ENCODE results near the gene SCN1A.
"Not testable (repeated sequence)": the region's sequence is repeated elsewhere in the genome, so short reads cannot be mapped to it uniquely, and the experiment has no call there.

SCN1A gene

DNA sequence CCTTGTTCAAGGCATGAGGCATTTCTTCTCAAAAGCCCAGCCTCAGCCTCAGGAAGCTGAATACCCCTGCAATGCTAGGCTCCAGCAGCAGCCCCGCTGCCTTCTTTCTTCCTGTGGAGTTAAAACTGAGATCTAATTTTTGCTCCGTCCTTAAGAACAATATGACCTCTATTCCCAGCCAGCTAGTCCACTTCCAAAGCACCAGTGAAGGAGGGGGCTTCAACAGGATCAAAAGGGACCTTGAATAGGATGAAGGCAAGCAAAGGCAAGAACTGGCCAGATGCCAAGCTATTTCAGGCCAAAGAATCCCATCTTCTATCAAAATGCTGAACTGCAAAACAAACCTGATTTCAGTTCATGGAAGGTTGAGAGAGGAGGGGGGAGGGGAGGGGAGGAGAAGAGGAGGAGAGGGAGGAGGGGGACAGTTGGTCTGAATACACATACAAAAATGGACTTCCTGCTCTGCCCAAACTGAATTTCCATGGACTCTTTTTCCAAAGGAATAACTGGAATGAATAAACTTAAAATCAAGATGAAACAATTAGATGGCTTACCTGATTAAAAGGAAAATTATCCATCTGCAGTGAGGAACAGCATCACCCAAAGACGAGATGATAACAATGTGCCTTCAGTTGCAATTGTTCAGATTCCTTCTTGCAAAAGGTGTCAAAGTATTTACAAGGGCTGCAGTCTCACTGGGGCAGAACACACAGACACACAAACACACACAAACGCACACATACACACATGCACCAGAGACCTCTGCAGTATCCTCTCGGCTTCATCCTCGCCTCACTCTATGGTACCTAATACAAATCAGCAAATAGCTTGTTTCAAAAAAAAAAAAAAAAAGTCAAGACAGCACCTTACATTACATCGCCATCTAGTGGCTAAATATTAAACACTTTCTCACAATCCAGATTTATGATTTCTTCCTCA, at the start of gene SCN1A:
Gene SCN1A, minus strand, starts transcription at position 804 of the 939 bp plus-strand sequence. CDS start 54,399 bp downstream, outside the sequence.
- no peak for DNase-seq (ENCODE audit: extremely low read depth in 1 of 2, low read depth in 1 of 2)

DNA sequence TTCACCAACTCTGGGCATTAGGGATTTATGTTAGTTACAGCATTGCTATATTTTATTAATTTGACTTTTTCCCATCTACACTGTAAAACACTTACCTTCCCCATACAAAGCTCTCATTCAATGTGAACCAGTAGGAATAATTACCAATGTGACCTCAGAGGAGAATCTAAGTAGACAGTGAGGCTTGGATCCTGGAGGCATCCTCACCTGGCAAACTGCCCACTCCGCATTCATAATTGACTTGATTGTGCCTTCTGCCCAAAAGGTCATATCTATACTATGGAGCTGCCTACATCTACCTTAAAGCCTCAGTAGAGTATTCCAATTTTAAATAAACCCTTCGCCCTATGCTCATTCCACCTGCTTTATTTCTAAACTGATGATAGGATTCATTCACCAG, 45.4 kb upstream of the SCN1A start:
- DNase-seq (ENCODE audit: extremely low read depth in 1 of 2, low read depth in 1 of 2), result no peak

DNA sequence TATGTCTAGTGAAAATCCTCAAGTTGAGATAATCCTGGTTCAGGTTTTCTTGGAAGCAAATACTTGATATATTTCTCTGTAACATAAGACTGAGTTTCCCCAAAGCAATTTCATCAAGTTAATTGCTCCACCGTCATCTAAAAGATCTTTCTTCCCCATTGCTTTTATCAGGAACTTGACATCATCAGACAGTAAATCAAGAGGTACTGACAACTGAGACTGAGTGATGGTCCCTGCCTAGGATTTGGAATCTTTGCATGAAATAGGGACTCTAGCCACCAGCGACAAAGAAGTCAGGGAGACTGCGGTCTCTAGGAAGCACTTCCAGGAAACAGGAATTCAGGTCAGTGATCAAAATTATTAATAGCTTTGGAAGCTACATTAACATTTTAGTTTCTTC, 43.4 kb upstream of the SCN1A start:
- DNase-seq (ENCODE audit: extremely low read depth in 1 of 2, low read depth in 1 of 2), result no peak

DNA sequence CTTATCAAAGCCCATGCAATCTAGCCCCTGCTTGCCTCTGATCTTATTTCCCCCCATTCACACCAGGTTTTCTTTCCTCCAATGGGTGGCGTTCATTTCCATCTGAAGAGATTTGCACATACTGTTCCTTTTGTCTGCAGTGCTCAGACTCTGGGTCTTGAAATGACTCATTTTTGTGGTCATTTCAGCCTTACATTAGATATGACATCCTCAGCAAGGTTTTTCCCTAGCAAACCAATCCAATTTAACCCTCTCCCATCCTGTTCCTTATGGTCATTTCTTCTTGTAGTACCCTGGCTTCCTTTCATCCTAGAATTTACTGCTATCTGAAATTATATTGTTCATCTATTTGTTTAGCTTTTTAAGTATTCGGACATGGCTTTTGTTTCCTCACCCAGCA, 42.5 kb upstream of the SCN1A start:
- DNase-seq (ENCODE audit: extremely low read depth in 1 of 2, low read depth in 1 of 2), result no peak

DNA sequence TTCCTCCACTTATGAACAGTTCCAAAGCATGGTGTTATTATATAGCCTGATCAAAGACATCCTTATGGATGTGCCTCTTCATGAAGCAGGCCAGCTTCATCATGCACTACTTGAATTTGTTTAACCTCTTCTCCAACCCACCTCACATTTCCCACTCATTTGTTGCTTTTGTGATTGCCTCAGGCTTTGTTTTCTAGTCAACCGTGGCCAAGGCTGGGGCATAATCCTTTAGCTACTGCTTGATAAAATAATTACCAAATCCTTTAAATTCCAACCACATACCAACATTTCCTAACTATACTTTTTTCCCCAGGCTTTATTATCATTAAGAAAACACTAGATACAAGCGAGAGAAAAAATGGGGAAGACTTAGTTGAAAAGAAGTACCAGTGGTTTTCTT, 39.6 kb upstream of the SCN1A start:
- no peak for DNase-seq (ENCODE audit: extremely low read depth in 1 of 2, low read depth in 1 of 2)

DNA sequence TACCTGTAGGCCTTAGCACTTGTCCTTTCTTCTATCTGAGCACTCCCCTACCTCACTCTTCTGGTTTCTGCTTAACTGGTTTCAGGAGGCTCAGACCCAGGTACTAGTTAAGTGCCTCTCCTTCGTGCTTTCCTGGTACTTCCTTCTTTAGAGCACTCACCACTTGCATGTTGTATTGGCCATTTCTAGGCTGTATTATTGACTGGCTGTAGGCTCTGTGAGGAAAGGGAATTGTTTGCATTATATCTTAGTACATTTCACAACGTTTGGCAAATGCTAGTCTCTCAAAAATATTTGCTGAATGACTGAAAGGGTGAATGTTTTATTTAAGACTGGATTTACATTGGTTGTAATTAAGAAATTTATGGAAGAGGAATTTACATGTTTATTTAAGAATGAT, 36.0 kb upstream of the SCN1A start:
- DNase-seq (ENCODE audit: extremely low read depth in 1 of 2, low read depth in 1 of 2), result no peak

DNA sequence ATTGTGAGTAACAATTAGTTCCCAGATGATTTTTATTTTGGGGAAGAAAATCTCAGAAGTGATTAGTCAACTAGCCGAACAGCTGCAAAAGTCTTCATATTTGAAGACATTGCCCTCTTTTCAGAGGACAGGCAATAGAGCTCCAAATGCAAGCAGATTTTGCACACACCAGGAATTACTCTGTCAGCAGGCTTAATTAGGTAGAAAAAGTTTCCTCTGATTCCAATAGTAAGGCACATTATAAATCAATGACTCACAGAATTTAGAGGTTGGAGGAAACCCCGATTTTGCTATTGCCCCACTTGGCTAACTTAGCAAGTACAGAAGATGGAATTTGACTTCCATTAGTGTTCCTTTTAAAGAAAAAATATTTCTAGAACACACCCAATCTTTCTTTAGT, 30.7 kb upstream of the SCN1A start:
- no peak for DNase-seq (ENCODE audit: extremely low read depth in 1 of 2, low read depth in 1 of 2)

DNA sequence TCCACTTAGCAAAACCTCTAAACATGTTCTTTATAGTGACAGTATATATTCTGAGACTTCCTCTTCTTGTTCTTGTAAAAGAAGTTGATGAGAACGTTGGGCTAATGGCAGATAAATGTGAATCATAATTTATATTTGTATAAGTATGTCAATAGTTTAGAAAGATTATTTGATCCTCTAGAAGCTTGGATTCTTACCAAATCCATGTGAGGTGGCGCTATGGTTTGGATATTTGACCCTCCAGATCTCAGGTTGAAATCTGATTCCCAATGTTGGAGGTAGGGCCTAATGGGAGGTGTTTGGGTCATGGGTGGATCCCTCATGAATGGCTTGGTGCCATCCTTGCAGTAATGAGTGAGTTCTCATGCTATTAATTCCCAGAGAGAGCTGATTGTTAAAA, 29.8 kb upstream of the SCN1A start:
- no peak for DNase-seq (ENCODE audit: extremely low read depth in 1 of 2, low read depth in 1 of 2)

DNA sequence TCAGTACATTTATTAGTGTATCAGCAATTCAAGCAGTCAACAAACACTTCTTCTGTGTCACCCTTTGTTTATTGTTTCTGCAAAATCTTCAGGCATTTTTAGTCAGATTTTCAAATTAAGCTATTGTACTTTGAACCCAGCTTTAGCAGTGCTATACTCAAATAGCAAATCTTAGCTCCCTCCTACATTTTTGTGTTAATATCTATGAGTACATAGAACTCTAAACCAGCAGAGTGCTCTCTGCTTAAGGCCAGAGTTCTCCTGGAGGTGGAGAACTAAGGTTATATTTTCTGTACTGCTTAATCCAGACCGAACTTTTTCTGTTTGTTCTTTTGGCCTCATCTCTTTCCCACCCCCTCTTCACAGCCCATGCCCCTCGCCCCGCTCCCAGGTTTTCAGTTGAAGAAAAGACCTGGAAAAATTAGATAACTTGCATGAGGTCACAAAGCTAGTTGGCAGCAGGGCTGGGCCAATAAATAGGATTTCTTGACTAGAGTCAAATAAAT, 29.2 kb upstream of the SCN1A start:
- no peak for DNase-seq (ENCODE audit: extremely low read depth in 1 of 2, low read depth in 1 of 2)

DNA sequence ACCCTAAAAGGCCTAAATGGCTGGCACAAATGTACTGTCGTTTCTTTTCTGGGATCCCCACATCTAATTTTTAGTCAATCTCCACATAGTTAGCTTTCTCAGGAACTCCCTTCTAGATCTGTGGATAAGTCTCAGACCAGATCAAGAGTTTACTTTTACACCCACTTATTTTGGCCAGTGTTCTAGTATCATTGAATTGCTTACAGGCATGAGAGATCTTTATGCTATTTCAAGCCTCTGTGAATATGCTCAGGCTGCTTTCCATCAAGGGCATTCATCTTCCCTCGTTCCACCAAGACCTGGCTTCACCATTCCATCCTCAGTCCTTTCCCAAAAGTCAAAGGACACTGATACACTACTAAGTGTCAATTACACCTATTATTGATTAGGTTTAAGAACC, 27.8 kb upstream of the SCN1A start:
- no peak for DNase-seq (ENCODE audit: extremely low read depth in 1 of 2, low read depth in 1 of 2)

DNA sequence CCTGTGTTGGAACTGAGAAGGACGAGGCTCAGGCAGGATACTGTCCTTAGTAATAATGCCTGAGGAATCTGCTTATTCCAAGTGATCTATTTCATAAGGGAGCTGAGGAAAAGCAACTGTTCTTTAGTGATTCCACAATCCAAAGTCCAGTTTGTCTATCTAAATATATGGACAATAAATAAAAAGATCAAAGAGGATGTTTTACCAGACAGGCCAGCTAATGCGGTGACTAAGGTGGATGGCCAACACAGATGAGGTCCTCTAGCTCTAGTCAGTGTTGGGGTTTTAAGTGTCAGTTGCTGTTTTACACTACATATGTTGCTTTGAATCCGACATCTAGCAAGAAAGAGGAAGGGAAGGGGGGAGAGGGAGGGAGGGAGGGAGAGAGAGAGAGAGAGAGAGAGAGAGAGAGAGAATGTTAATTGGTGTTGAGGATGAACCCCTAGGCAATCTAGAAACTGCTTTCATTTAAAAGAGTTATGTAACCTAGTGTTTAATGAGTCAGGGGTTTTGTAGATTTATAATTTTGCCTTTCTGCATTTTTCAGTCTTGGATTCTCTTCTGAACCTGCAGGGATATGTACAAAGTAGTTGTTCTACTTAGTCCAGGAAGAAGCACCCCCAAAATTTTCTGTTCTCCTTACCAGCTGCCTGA, 27.0 kb upstream of the SCN1A start:
- DNase-seq (ENCODE audit: extremely low read depth in 1 of 2, low read depth in 1 of 2), result no peak

DNA sequence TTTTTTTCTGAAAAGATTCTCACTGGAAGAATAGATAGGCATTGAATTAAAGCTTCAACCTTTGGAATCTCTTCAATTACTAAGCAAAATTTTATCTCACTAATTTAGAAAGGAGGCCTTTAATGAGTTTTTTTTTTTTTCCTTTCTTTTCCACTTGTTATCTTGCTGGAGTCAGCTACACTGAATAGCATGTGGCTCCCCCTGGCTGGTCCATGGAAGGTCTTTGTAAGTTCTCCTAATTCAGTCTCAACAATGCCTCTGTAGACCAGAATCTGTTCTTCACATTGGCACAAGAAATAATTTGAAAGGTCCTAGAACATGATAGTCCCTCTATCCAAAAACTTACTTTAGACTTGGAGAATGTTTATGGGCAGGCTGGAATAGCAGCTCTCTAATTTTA, 24.2 kb upstream of the SCN1A start:
- DNase-seq (ENCODE audit: extremely low read depth in 1 of 2, low read depth in 1 of 2), result no peak

DNA sequence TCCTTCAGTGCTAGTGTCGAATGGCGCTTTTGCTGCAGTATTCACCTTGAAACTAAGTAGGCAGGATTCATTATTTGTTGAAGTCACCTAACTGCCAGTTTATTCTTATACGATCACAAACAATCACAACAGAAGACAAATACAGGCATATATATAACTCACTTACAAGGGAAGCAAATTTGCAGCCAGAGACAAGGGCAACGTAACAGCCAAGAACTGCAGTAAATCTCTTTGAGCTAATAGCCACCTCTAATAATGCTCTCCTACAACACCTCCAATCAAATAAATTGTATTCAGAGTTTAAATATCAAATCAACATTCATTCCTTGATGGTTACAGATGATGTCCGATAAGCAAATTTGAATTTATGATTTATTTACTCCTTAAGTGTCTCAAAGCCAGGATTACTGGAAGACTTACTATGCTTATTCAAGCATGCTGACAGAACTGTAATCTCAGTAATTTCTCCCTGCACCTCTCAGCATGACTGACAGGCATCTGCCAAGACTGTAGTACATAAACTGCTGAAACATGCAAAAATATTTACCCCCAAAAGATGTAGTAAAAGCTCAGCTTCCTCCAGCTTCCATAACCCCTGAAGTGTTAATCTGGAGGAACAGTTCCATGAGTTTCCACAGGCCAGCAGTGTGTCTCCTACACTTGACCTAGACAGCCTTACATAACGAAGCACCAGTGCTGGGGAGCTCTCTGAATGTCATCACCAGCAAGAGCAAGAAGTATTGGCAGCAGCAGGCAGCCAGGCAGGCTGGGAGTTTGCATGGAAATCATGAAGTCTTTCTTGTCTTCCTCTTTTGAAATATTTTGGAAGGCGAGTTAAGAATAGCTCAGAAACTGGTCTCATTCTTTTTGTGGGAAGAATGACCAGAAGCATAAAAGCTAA, 20.9 kb upstream of the SCN1A start:
- no peak for DNase-seq (ENCODE audit: extremely low read depth in 1 of 2, low read depth in 1 of 2)

DNA sequence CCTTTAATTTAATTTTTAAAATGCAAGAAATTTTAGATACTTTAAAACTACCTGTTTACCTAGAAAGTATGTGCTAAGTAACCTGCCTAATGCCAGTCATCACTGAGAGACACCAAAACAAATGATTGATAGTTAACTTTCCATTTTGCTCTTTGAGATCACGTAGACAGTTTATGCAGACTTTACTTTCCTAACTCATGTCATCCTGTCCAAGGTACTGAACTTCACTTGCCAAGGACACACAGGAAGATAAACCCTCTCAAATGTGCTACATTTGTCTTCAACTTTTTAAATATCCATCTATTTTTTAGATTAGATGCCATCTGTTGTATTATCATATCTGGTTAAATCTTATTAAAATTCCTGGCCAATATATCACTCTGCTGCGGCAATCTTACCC, 20.1 kb upstream of the SCN1A start:
- DNase-seq (ENCODE audit: extremely low read depth in 1 of 2, low read depth in 1 of 2), result no peak

DNA sequence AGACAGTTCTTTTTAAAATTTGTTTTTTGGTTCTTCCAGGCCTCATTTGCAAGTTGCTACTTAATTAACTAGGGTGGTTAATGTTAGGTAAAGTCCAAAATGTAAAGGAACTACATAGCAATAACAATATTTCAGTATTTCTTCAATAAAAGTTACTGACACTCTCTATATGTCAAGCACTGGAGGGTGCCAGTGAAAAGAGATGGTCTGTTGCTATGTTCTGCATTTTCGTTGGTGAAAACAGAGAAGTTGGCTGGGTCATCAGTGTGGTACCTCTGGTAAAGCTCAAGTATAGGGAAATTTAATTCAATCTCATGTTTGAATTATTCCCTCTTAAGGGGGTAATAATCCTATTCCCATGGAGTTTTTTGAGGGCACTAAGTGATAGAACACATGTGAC, 16.3 kb upstream of the SCN1A start:
- DNase-seq (ENCODE audit: extremely low read depth in 1 of 2, low read depth in 1 of 2), result no peak

DNA sequence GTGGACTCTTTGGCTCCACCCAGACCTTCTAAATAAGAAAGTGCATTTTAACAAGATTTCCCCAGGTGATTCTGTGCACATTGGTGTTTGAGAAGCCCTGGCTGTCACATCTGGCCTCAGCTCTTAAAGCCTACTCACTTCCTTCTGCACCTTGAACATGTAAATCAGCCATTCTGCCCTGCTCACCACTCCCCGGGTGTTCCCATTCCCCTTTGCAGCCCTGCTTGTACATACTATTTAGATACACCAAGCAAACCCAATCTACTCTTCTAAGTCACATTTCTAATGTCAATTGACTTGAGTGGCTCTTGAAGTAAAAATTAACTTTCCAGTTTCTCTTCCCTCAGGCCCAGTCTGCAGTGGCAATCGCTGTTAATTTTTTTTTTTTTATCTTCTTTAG, 13.1 kb upstream of the SCN1A start:
- DNase-seq (ENCODE audit: extremely low read depth in 1 of 2, low read depth in 1 of 2), result no peak

DNA sequence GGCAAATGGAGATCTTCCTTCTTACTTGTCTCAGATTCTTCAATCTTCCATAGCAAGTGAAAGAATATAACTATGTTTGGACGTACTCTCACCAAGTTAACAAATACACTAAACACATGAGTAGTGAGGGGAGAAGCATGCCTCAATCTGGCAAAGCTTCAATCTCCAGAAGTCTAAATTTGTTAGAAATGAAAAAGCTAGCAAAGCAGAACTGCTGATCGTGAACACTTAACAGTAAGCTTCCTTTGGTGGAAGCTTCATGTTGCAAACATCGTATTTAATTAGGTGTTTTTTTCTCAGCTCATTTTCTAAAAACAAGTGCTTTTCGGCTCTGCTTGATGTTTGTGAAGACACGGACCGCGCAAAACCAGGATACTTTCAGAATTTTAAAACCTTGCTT, 12.7 kb upstream of the SCN1A start:
- no peak for DNase-seq (ENCODE audit: extremely low read depth in 1 of 2, low read depth in 1 of 2)

DNA sequence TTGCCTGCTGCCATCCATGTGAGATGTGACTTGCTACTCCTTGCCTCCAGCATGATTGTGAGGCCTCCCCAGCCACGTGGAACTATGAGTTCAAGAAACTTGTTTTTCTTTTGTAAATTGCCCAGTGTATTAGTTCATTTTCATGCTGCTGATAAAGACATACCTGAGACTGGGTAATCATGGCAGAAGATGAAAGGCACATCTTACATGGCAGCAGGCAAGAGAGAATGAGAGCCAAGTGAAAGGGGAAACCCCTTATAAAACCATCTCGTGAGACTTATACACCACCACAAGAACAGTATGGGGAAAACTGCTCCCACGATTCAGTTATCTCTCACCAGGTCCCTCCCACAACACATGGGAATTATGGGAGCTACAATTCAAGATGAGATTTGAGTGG, 11.7 kb upstream of the SCN1A start:
- DNase-seq (ENCODE audit: extremely low read depth in 1 of 2, low read depth in 1 of 2), result not testable (repeated sequence)

DNA sequence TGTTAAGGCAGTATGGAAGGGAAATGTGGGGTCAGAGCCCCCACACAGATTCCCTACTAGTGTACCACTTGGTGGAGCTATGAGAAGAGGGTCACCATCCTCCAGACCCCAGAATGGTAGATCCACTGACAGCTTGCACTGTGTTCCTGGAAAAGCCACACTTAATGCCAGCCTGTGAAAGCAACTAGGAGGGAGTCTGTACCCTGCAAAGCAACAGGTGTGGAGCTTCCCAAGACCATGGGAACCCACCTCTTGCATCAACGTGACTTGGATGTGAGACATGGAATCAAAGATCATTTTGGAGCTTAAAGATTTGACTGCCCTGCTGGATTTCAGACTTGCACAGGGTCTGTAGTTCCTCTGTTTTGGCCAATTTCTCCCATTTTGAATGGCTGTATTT, 10.8 kb upstream of the SCN1A start:
- no peak for DNase-seq (ENCODE audit: extremely low read depth in 1 of 2, low read depth in 1 of 2)

DNA sequence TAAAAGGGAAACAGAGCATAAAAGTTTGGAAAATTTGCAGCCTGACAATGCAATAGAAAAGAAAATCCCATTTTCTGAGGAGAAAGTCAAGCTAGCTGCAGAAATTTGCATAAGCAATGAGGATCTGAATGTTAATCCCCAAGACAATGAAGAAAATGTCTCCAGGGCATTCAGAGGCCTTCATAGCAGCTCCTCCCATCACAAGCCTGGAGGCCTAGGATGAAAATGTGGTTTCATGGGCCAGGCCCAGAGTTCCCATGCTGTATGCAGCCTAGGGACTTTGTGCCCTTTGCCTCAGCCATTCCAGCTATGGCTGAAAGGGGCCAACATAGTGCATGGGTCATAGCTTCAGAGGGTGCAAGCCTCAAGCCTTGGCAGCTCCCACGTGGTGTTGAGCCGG, 10.3 kb upstream of the SCN1A start:
- no peak for DNase-seq (ENCODE audit: extremely low read depth in 1 of 2, low read depth in 1 of 2)

DNA sequence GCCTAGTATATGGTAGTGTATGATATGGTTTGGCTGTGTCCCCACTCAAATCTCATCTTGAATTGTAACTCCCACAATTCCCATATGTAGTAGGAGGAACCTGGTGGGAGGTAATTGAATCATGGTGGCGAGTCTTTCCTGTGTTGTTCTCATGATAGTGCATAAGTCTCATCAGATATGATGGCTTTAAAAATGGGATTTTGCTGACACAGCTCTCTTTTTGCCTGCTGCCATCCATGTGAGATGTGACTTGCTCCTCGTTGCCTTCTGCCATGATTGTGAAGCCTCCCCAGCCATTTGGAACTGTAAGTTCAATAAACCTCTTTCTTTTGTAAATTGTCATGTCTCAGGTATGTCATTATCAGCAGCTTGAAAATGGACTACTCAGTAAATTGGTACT, 9.5 kb upstream of the SCN1A start:
- no peak for DNase-seq (ENCODE audit: extremely low read depth in 1 of 2, low read depth in 1 of 2)

All from activated CD8-positive, alpha-beta memory T cell treated with anti-CD3 and anti-CD28 coated beads for 1 hour (primary cell).